Endothelial cell of umbilical vein (primary cell): ENCODE measurements around the gene GPAT3. TPM values are rescaled to one million over a fixed set of nuclear protein-coding genes. Genes with fewer than 3 reads are reported as not detected.

Experiments used
- BruUV-seq: library from RNA; stranded (reverse); fragments of 400-500 nt; replicated peaks from 2 replicates; lab custom pipeline; 2021; lab: Mats Ljungman, UMichigan
- CTCF ChIA-PET: fragments of 300-600, 350-600 bp; sonication (Branson Sonifier 250); formaldehyde crosslinking; loops from one replicate; lab custom pipeline; 2021; ENCODE audit warnings: antibody characterized with exemption, inconsistent platforms; lab: Charles Lee
- POLR2A ChIA-PET: fragments of 300-600, 350-600 bp; sonication (Branson Sonifier 250); formaldehyde crosslinking; loops from one replicate; lab custom pipeline; 2021; ENCODE audit warnings: antibody characterized with exemption, inconsistent platforms; lab: Charles Lee
- DNase-seq: peaks from one replicate; pipeline ENCODE4 v3.0.0-alpha.2; 2011; ENCODE audit warnings: low read depth, low spot score
- FAIRE-seq: peaks from 2 replicates; lab custom pipeline; 2011; peaks lifted over from hg19 to GRCh38; lab: Jason Lieb, UNC
- H2AFZ ChIP-seq: 2 replicates; pipeline ENCODE4 v1.6.0; 2012; ENCODE audit warnings: low read depth, low read length, control low read depth, inconsistent platforms
- H3K27ac ChIP-seq: 2 replicates; pipeline ENCODE4 v1.5.1; 2011; ENCODE audit warnings: low read depth, mild to moderate bottlenecking, control low read depth, low read length, moderate library complexity; ENCODE audit not compliant: insufficient read depth
- H3K27me3 ChIP-seq, 2 experiments: 2 replicates each; pipeline versions ENCODE4 v1.6.0 to v1.6.1; 2011; ENCODE audit warnings: low read length in 2 of 2, mixed read lengths in 1 of 2; ENCODE audit not compliant: control insufficient read depth in 2 of 2, insufficient read depth in 2 of 2
- H3K36me3 ChIP-seq, 2 experiments: 2 replicates in 1 of 2; 3 replicates in 1 of 2; pipeline ENCODE4 v1.5.1; 2011; ENCODE audit warnings: low read length in 2 of 2, mild to moderate bottlenecking in 1 of 2, moderate library complexity in 1 of 2; ENCODE audit not compliant: control insufficient read depth in 2 of 2, insufficient read depth in 2 of 2; ENCODE audit errors: extremely low read depth in 1 of 2
- H3K4me1 ChIP-seq: 3 replicates; pipeline ENCODE4 v1.5.1; 2011; ENCODE audit warnings: mild to moderate bottlenecking, low read length; ENCODE audit not compliant: control insufficient read depth, insufficient read depth; ENCODE audit errors: extremely low read depth
- H3K4me2 ChIP-seq: 2 replicates; pipeline ENCODE4 v1.6.1; 2011; ENCODE audit warnings: low read length, control low read depth, mixed read lengths; ENCODE audit not compliant: insufficient read depth
- H3K4me3 ChIP-seq, 3 experiments: fragments of 200-600 bp in 1 of 3; sonication (generic), shearing (Covaris generic) in 1 of 3; replicated peaks in 1 of 3; 2 replicates each; pipeline ENCODE4 v1.5.1; 2011 to 2016; ENCODE audit warnings: control low read depth in 3 of 3, low read length in 3 of 3, mild to moderate bottlenecking in 2 of 3, inconsistent platforms in 1 of 3, low read depth in 1 of 3, moderate library complexity in 1 of 3; ENCODE audit not compliant: insufficient read depth in 1 of 3
- H3K79me2 ChIP-seq: 2 replicates; pipeline ENCODE4 v1.6.0; 2012; ENCODE audit warnings: low read length, inconsistent platforms; ENCODE audit not compliant: control insufficient read depth, insufficient read depth
- H3K9ac ChIP-seq: replicated peaks from 2 replicates; pipeline ENCODE3; 2011; ENCODE audit warnings: low read length, control low read depth; ENCODE audit not compliant: insufficient read depth; ENCODE audit errors: extremely low read depth
- H3K9me1 ChIP-seq: replicated peaks from 3 replicates; pipeline ENCODE4 v1.6.0; 2011; ENCODE audit warnings: mild to moderate bottlenecking, low read length; ENCODE audit not compliant: control insufficient read depth, insufficient read depth; ENCODE audit errors: extremely low read depth
- H3K9me3 ChIP-seq: replicated peaks from 2 replicates; pipeline ENCODE4 v1.5.1; 2012; ENCODE audit warnings: low read length, inconsistent platforms; ENCODE audit not compliant: control insufficient read depth, insufficient read depth
- H4K20me1 ChIP-seq: replicated peaks from 2 replicates; pipeline ENCODE3; 2011; ENCODE audit warnings: mild to moderate bottlenecking, low read length; ENCODE audit not compliant: control insufficient read depth, insufficient read depth; ENCODE audit errors: extremely low read depth
- CTCF ChIP-seq, 2 donors: IDR thresholded peaks; 1 replicate in 1 of 2; 2 replicates in 1 of 2; pipeline ENCODE4 v1.5.1; 2011; ENCODE audit warnings: low read length in 2 of 2, mild to moderate bottlenecking in 2 of 2, moderate library complexity in 2 of 2, control low read depth in 1 of 2, inconsistent platforms in 1 of 2, low read depth in 1 of 2; ENCODE audit not compliant: insufficient read depth in 1 of 2; ENCODE audit errors: extremely low read depth in 1 of 2
- EZH2 ChIP-seq: IDR thresholded peaks from 2 replicates; pipeline ENCODE4 v1.6.1; 2012; ENCODE audit warnings: borderline replicate concordance, low read depth, mild to moderate bottlenecking, moderate library complexity, low read length, inconsistent platforms; ENCODE audit not compliant: severe bottlenecking
- FOS ChIP-seq: IDR thresholded peaks from 2 replicates; pipeline ENCODE4 v1.6.1; 2011; ENCODE audit warnings: mild to moderate bottlenecking, low read length, moderate library complexity, borderline replicate concordance; ENCODE audit not compliant: insufficient read depth
- GATA2 ChIP-seq: IDR thresholded peaks from 2 replicates; pipeline ENCODE4 v1.7.0; 2011; ENCODE audit warnings: low read depth, mild to moderate bottlenecking, moderate library complexity, mixed read lengths, low read length; ENCODE audit not compliant: insufficient read length, insufficient read depth
- JUN ChIP-seq: IDR thresholded peaks from 2 replicates; pipeline ENCODE4 v1.6.1; 2011; ENCODE audit warnings: borderline replicate concordance, low read depth; ENCODE audit not compliant: insufficient read length, insufficient read depth
- MAX ChIP-seq: IDR thresholded peaks from 2 replicates; pipeline ENCODE4 v1.6.1; 2011; ENCODE audit not compliant: insufficient read depth, insufficient read length
- MYC ChIP-seq: IDR thresholded peaks from one replicate; pipeline ENCODE4 v1.6.1; 2011; ENCODE audit warnings: mild to moderate bottlenecking, low read depth, low read length
- POLR2A ChIP-seq: IDR thresholded peaks from 2 replicates; pipeline ENCODE4 v1.6.1; 2012; ENCODE audit warnings: low read depth, mild to moderate bottlenecking, control low read depth, low read length
- POLR2AphosphoS5 ChIP-seq: IDR thresholded peaks from 2 replicates; pipeline ENCODE4 v1.6.1; 2012; ENCODE audit warnings: low read depth, mild to moderate bottlenecking, control low read depth, low read length, moderate library complexity; ENCODE audit not compliant: insufficient read depth
- dilution Hi-C: fragments of 300-500 bp; cut with MboI; formaldehyde crosslinking; loops from one replicate; pipeline ENCODE4 v1.15.0; 2019; ENCODE audit warnings: low sequenced_read_pairs; ENCODE audit not compliant: extremely low pct_ligation_motif_present
- intact Hi-C: fragments of 100-400 bp; cut with micrococcal nuclease; formaldehyde crosslinking; loops from one replicate; pipeline ENCODE4 v1.10.0; 2022
- polyA plus RNA-seq, 4 experiments: library from polyadenylated mRNA; depleted of rRNA in 3 of 4; stranded (reverse) in 3 of 4; unstranded in 1 of 4; fragments of >200 nt; gene quantifications; 2 replicates each; pipeline versions ENCODE4 v1.2.1 to v1.2.3, GENCODE V29; 2011 to 2012; ENCODE audit warnings: missing spikeins in 1 of 4
- total RNA-seq: library from RNA; stranded (reverse); gene quantifications from 2 replicates; pipeline ENCODE4 v1.2.3, GENCODE V29; 2021

Gene GPAT3
- total and polyA plus RNA-seq, 2 donors (not counting 3 experiments of a cell fraction or from before 2014, with no cell fraction given) = 0.36 to 2.1 TPM

- no peak overlapping the region for H3K27ac ChIP-seq
- H2AFZ ChIP-seq = no peak overlapping the region
- dilution Hi-C loops = no loop called here
- no peaks in the 10 kb centered on the region for H3K79me2 ChIP-seq
- intact Hi-C loops = no loop called here
- H3K4me1 ChIP-seq = peaks cover 13% of the 10 kb centered on the region
- ChIA-PET POLR2A (no interaction called here), CTCF (no interaction called here)
- H3K36me3 ChIP-seq = no peaks in the 10 kb centered on the region
- no peaks in the 10 kb centered on the region for H3K27me3 ChIP-seq
- no peak for FAIRE-seq
- H3K4me3 ChIP-seq = no peak overlapping the region
- H4K20me1 ChIP-seq = no peaks in the 10 kb centered on the region
- no TSS peak for BruUV-seq
- TF ChIP-seq FOS (no peak), EZH2 (no peak), MAX (no peak), JUN (no peak), MYC (no peak), POLR2A (no peak), CTCF (IDR thresholded peaks at IDR 0.05; ENCODE audit: extremely low read depth in 1 of 2, insufficient read depth in 1 of 2, low read depth in 1 of 2, low read length in 2 of 2) (no peak), GATA2 (no peak), POLR2AphosphoS5 (no peak)
- no peak for DNase-seq
- no peak overlapping the region for H3K9ac ChIP-seq
- no peaks in the 10 kb centered on the region for H3K9me1 ChIP-seq
- H3K4me2 ChIP-seq = no peak overlapping the region
- no peaks in the 10 kb centered on the region for H3K9me3 ChIP-seq
Measured at GRCh38 chr4:83625821-83626220, 89.9 kb downstream of the GPAT3 start.
